MCF 10A (cell line): ENCODE data around the gene SLC4A8. TPM values are rescaled to one million over a fixed set of nuclear protein-coding genes. Genes with fewer than 3 reads are reported as not detected.

Experiments used
- BruUV-seq: library from RNA; stranded (reverse); fragments of 400-500 nt; replicated peaks from 2 replicates; lab custom pipeline; 2021; lab: Mats Ljungman, UMichigan
- CTCF ChIA-PET: fragments of 300-600 bp; sonication (Branson Sonifier 250); formaldehyde crosslinking; extraction: SDS; loops from one replicate; lab custom pipeline; 2021; ENCODE audit warnings: antibody characterized with exemption, inconsistent platforms; lab: Yijun Ruan, JAX
- POLR2A ChIA-PET: fragments of 300-600, 350-650 bp; sonication (Branson Sonifier 250); formaldehyde crosslinking; extraction: SDS; loops from one replicate; lab custom pipeline; 2020; ENCODE audit warnings: antibody characterized with exemption, inconsistent platforms; lab: Yijun Ruan, JAX
- DNase-seq: peaks from one replicate; pipeline ENCODE4 v3.0.0-alpha.2; 2018; ENCODE audit not compliant: unreplicated experiment
- H3K27ac Mint-ChIP-seq: one replicate; pipeline ENCODE4 v1.8.0; 2022; ENCODE audit warnings: mild to moderate bottlenecking, low read depth, mixed read lengths; ENCODE audit not compliant: unreplicated experiment
- H3K27me3 Mint-ChIP-seq: one replicate; pipeline ENCODE4 v1.8.0; 2022; ENCODE audit warnings: mixed read lengths; ENCODE audit not compliant: insufficient read depth, unreplicated experiment
- H3K36me3 Mint-ChIP-seq: one replicate; pipeline ENCODE4 v1.8.0; 2022; ENCODE audit warnings: mild to moderate bottlenecking, moderate library complexity, mixed read lengths; ENCODE audit not compliant: insufficient read depth, unreplicated experiment
- H3K4me1 Mint-ChIP-seq: one replicate; pipeline ENCODE4 v1.8.0; 2022; ENCODE audit warnings: mixed read lengths; ENCODE audit not compliant: insufficient read depth, unreplicated experiment
- H3K4me3 Mint-ChIP-seq: one replicate; pipeline ENCODE4 v1.8.0; 2022; ENCODE audit warnings: mild to moderate bottlenecking, moderate library complexity, mixed read lengths; ENCODE audit not compliant: unreplicated experiment
- H3K9me3 Mint-ChIP-seq: one replicate; pipeline ENCODE4 v1.8.0; 2022; ENCODE audit warnings: mixed read lengths; ENCODE audit not compliant: unreplicated experiment
- intact Hi-C: fragments of 100-400 bp; cut with micrococcal nuclease; formaldehyde crosslinking; loops from 2 replicates; pipeline ENCODE4 v1.14.1; 2022
- total RNA-seq: library from RNA; stranded (reverse); gene quantifications from 2 replicates; pipeline ENCODE4 v1.2.3, GENCODE V29; 2022
- TF ChIP-seq, protein P1 (sequence below): fragments of 200-600 bp; IDR thresholded peaks from one replicate; pipeline ENCODE4 v1.8.0; 2022; ENCODE audit warnings: antibody characterized with exemption, mild to moderate bottlenecking; ENCODE audit not compliant: unreplicated experiment

SLC4A8 gene
- total RNA-seq, 1 experiment from 2014 or later = 1.1 TPM

DNA sequence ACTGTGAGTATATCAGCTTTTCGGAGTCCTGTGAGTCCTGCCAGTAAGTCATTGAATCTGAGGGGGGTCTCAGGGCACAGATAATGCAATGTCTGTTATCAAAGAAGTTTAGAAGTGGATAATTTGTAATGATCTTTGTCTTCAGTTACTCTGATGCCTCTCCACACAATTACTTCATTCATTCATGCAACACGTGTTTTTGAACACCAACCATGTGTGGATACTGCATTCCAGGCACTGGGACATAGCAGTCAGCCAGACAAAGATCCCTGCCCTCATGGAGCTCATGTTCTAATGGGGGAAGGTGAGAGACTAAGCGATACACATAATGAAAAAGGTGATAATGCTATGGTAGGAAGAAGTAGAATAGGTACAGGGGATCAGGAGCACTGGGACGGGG lies 105.6 kb downstream of the SLC4A8 start:
- intact Hi-C loops = loop anchor here (5.0 kb wide), 1 partner anchor 147 kb away; no protein-coding TSS in a partner anchor
- Mint-ChIP-seq H3K9me3 (no peaks in the 10 kb centered on the region), H3K4me3 (no peak overlapping the region), H3K4me1 (peaks cover 11% of the 10 kb centered on the region), H3K27me3 (peaks cover 11% of the 10 kb centered on the region), H3K27ac (no peak overlapping the region), H3K36me3 (no peaks in the 10 kb centered on the region)
- ChIA-PET POLR2A (interaction anchor here (0.5 to 1.3 kb wide), 2 partner anchors 109 to 264 kb away, joined by 3 read pairs; no protein-coding TSS in a partner anchor), CTCF (interaction anchor here (0.6 to 4.9 kb wide), 6 partner anchors 10 to 293 kb away, joined by 3 to 72 read pairs (median 8); partner anchors contain the start of gene SLC4A8)
- TF ChIP-seq, protein P1, sequence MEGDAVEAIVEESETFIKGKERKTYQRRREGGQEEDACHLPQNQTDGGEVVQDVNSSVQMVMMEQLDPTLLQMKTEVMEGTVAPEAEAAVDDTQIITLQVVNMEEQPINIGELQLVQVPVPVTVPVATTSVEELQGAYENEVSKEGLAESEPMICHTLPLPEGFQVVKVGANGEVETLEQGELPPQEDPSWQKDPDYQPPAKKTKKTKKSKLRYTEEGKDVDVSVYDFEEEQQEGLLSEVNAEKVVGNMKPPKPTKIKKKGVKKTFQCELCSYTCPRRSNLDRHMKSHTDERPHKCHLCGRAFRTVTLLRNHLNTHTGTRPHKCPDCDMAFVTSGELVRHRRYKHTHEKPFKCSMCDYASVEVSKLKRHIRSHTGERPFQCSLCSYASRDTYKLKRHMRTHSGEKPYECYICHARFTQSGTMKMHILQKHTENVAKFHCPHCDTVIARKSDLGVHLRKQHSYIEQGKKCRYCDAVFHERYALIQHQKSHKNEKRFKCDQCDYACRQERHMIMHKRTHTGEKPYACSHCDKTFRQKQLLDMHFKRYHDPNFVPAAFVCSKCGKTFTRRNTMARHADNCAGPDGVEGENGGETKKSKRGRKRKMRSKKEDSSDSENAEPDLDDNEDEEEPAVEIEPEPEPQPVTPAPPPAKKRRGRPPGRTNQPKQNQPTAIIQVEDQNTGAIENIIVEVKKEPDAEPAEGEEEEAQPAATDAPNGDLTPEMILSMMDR = no peak
- DNase-seq = no peak
- no TSS peak for BruUV-seq

DNA sequence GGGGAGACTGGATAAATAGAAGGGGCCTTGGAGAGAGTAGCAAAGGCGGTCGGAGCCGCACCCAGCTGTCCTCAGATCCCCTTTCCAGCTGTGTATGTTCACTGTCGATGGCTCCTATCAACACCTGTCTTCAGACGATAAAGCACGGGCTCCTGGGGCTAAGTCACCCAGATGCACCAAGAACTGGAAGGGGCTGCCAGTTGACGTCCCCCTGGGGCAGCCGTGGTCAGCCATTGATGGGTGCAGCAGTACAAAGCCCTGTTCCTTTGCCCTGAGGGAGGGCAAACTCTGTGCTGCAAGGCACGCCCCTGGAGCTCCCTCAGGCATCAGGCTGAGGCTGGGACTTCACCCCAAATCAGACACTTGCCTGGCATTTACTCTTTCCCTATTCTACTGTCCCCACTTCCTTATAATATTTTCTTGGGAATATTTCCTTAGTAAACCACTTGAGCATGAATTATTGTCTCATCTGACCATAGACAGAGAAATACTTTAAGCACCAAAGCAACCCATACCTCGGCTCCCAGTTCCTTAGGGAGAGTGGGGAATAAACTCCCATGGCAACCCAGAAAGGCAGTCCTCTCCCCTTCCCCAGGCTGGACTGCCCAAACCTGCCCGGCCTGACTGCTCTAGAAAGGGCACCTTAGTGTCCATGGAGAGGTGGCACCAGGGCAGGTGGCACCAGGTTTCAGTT lies 106.8 kb downstream of the SLC4A8 start:
- no TSS peak for BruUV-seq
- no peak for DNase-seq
- Mint-ChIP-seq H3K27ac (no peak overlapping the region), H3K4me3 (no peak overlapping the region), H3K4me1 (peaks cover 11% of the 10 kb centered on the region), H3K27me3 (peaks cover 11% of the 10 kb centered on the region), H3K36me3 (no peaks in the 10 kb centered on the region), H3K9me3 (no peaks in the 10 kb centered on the region)
- TF ChIP-seq, protein P1 = no peak
- POLR2A ChIA-PET = interaction anchor here (0.7 to 1.3 kb wide), 4 partner anchors 9 to 160 kb away, joined by 3 to 6 read pairs (median 3); no protein-coding TSS in a partner anchor
- CTCF ChIA-PET = interaction anchor here (0.5 to 4.9 kb wide), 28 partner anchors 10 to 1939 kb away, joined by 3 to 72 read pairs (median 4); no protein-coding TSS in a partner anchor
- intact Hi-C loops = loop anchor here (5.0 kb wide), 1 partner anchor 146 kb away; no protein-coding TSS in a partner anchor

DNA sequence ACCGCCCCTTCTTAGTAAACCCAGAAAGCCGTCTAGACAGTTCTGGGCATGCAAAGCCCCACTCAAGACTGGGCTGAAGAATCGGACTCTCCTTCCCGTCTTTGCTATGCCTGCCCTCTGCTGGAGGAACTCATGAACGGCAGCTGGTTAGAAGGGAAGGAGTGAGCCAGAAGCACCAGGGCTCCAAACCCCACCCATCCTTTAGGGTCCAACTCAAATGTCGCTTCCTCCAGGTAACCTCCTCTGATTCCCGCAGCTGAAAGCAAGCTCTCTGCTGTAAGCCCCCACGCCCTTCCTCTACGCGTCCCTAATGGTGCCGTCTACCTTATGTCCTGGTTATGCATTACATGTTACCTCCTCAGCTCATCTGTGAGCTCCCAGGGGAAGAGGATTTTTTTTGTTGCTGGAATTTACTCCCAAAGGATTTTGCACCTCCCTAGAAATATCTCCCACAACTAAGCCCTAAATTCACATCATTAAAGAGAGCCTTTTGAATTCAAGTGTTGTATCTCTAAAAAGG lies 107.4 kb downstream of the SLC4A8 start:
- CTCF ChIA-PET = interaction anchor here (0.5 to 4.9 kb wide), 35 partner anchors 9 to 1265 kb away, joined by 3 to 72 read pairs (median 5); no protein-coding TSS in a partner anchor
- Mint-ChIP-seq H3K4me1 (peaks cover 11% of the 10 kb centered on the region), H3K9me3 (no peaks in the 10 kb centered on the region), H3K27me3 (peaks cover 11% of the 10 kb centered on the region), H3K36me3 (no peaks in the 10 kb centered on the region), H3K4me3 (no peak overlapping the region), H3K27ac (no peak overlapping the region)
- BruUV-seq = no TSS peak
- peak; percentile 83 for DNase-seq
- intact Hi-C loops = loop anchor here (1.0 to 5.0 kb wide), 4 partner anchors 111 to 292 kb away; no protein-coding TSS in a partner anchor
- TF ChIP-seq, protein P1 = peak; percentile 85
- POLR2A ChIA-PET = interaction anchor here (0.9 to 1.2 kb wide), 2 partner anchors 111 to 160 kb away, joined by 3 to 6 read pairs; no protein-coding TSS in a partner anchor

DNA sequence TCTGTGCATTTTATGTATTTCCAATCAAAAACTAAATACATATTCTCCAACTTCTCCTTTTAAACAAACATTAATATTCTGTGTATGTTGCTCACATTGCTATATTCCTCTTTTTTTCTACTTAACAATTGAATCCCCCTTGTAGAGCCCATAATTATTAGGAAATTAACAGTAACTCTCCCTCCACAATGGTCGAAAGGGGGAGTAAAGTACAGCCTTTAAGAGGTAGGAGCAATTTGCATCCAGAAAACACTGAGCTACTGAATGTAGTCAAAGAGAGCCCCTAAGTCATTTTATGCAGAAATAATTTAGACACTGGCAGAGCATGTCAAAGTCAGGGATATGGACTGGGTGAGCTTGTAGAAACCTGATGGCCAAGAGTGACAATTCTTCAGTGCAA lies 109.2 kb downstream of the SLC4A8 start:
- BruUV-seq = no TSS peak
- H3K4me1 Mint-ChIP-seq = peaks cover 11% of the 10 kb centered on the region
- intact Hi-C loops = loop anchor here (5.0 kb wide), 1 partner anchor 144 kb away; no protein-coding TSS in a partner anchor
- H3K27ac Mint-ChIP-seq = no peak overlapping the region
- peaks cover 11% of the 10 kb centered on the region for H3K27me3 Mint-ChIP-seq
- TF ChIP-seq, protein P1 = no peak
- DNase-seq = no peak
- no peaks in the 10 kb centered on the region for H3K36me3 Mint-ChIP-seq
- H3K9me3 Mint-ChIP-seq = no peaks in the 10 kb centered on the region
- ChIA-PET CTCF (interaction anchor here (0.5 to 4.9 kb wide), 7 partner anchors 13 to 326 kb away, joined by 3 to 72 read pairs (median 10); no protein-coding TSS in a partner anchor), POLR2A (interaction anchor here (0.7 to 0.8 kb wide), 2 partner anchors 142 to 161 kb away, joined by 3 read pairs; no protein-coding TSS in a partner anchor)
- H3K4me3 Mint-ChIP-seq = no peak overlapping the region
